Ovary (tissue), 9 donors: ENCODE results near the gene TAGLN2. TPM values are rescaled to one million over a fixed set of nuclear protein-coding genes. Genes with fewer than 3 reads are reported as not detected.

Experiments used
- DNase-seq, 5 donors: peaks; one replicate each; pipeline ENCODE4 v3.0.0-alpha.2; 2019 to 2020
- H3K27ac ChIP-seq, 2 donors: fragments of 200-600 bp; one replicate each; pipeline versions ENCODE4 v1.5.1 to v1.8.0; 2019 to 2022
- H3K27me3 ChIP-seq: fragments of 200-600 bp; one replicate; pipeline ENCODE4 v1.8.0; 2022
- H3K36me3 ChIP-seq: fragments of 200-600 bp; sonication (generic); one replicate; pipeline ENCODE4 v1.5.1; 2019
- H3K4me1 ChIP-seq: one replicate; pipeline ENCODE4 v1.8.1; 2013; ENCODE audit warnings: mild to moderate bottlenecking, moderate library complexity; ENCODE audit not compliant: insufficient read depth
- H3K4me3 ChIP-seq: fragments of 200-600 bp; sonication (generic); one replicate; pipeline ENCODE4 v1.5.1; 2017
- H3K9me3 ChIP-seq, 2 donors: fragments of 200-600 bp in 1 of 2; sonication (generic) in 1 of 2; one replicate each; pipeline versions ENCODE4 v1.5.1 to v1.8.1; 2013 to 2019; ENCODE audit warnings: mild to moderate bottlenecking in 1 of 2, moderate library complexity in 1 of 2
- CTCF ChIP-seq, 3 donors: fragments of 450-650 bp in 2 of 3; fragments of 200-600 bp in 1 of 3; IDR thresholded peaks; one replicate each; pipeline versions ENCODE4 v1.5.1 to v1.8.0; 2016 to 2022; ENCODE audit warnings: antibody characterized with exemption in 3 of 3, mild to moderate bottlenecking in 1 of 3
- EP300 ChIP-seq: sonication (generic); formaldehyde crosslinking; IDR thresholded peaks from one replicate; pipeline ENCODE4 v1.6.1; 2017; ENCODE audit warnings: antibody characterized with exemption
- POLR2A ChIP-seq: fragments of 450-650 bp; IDR thresholded peaks from one replicate; pipeline ENCODE4 v1.6.1; 2017; ENCODE audit warnings: antibody characterized with exemption, mild to moderate bottlenecking, moderate library complexity
- WGBS, 3 donors: extraction: QIAGEN DNeasy Blood & Tissue Kit in 1 of 3; methylation state at CpG; one replicate each; pipeline versions ENCODE4 v1.1.5 to v1.1.7; 2013 to 2017; 5-methylcytosine and 5-hydroxymethylcytosine counted together
- intact Hi-C, 4 donors: fragments of 100-400 bp; cut with DNase I; formaldehyde crosslinking; loops; one replicate each; pipeline versions ENCODE4 v1.11.0 to v1.15.1; 2022 to 2023
- polyA plus RNA-seq, 2 donors: library from polyadenylated mRNA; stranded (reverse); fragments of 200-250 nt in 1 of 2; fragments of 350-450 nt in 1 of 2; fragmentation: Illumina TruSeq in 1 of 2; extraction: RNeasy Lipid Tissue Mini Kit (QIAGEN cat#74804) in 1 of 2; gene quantifications; one replicate each; pipeline ENCODE4 v1.2.3, GENCODE V29; 2013 to 2014
- total RNA-seq, 7 donors: library from RNA; depleted of rRNA in 2 of 7; stranded (reverse); fragments of >200 nt in 2 of 7; fragmentation: NEBNext Ultra II Directional in 3 of 7; extraction: Animal tissue kit (Norgen Biotek cat#: 25700) in 3 of 7; gene quantifications; one replicate each; pipeline versions ENCODE4 v1.1.0 to v1.2.4, GENCODE V29; 2016 to 2023
- donor health status: DM: no; HTN: no; CAD: no; lungs with moderate emphysema.
- donor health status: DM: no; HTN: no; CAD: no.
- donor health status: Bipolar disorder and iron deficiency.
- donor health status: DM: yes; HTN: yes; CAD: no.
- donor health status: DM: no; HTN: no; CAD: no.
- donor health status: DM: yes; HTN: yes; CAD: no.

The TAGLN2 gene
- total and polyA plus RNA-seq, 9 donors: 81.8 to 266 (median 174) TPM

- 92 to 96% (median 95%) methylated on average over 3 of the region's 3 CpGs for WGBS, 3 donors
- Histone ChIP-seq H3K4me3 (no peak overlapping the region), H3K36me3 (no peaks in the 10 kb centered on the region), H3K27ac (no peak overlapping the region), H3K4me1 (no peaks in the 10 kb centered on the region), H3K27me3 (no peaks in the 10 kb centered on the region), H3K9me3 (no peaks in the 10 kb centered on the region)
- TF ChIP-seq CTCF (IDR thresholded peaks at IDR 0.05): no peak
- no peak for TF ChIP-seq EP300
- no peak for TF ChIP-seq POLR2A
- intact Hi-C loops: no loop called here
- DNase-seq: no peak
Observed at GRCh38 chr1:159880430-159880829, 44.9 kb downstream of the TAGLN2 start.

- TF ChIP-seq EP300 (no peak), POLR2A (no peak), CTCF (IDR thresholded peaks at IDR 0.05) (no peak)
- Histone ChIP-seq H3K4me3 (no peak overlapping the region), H3K4me1 (no peaks in the 10 kb centered on the region), H3K27me3 (no peaks in the 10 kb centered on the region), H3K9me3 (no peaks in the 10 kb centered on the region), H3K36me3 (no peaks in the 10 kb centered on the region), H3K27ac (no peak overlapping the region)
- 84 to 89% (median 88%) methylated on average over 4 of the region's 4 CpGs for WGBS, 3 donors
- intact Hi-C loops: no loop called here
- DNase-seq: no peak
Observed at GRCh38 chr1:159879977-159880376, 45.3 kb downstream of the TAGLN2 start.

GRCh38 chr1:159879136-159879535 is 46.2 kb downstream of the TAGLN2 start:
- no peak for TF ChIP-seq POLR2A
- no peak for TF ChIP-seq CTCF (IDR thresholded peaks at IDR 0.05)
- no peak for TF ChIP-seq EP300
- Histone ChIP-seq H3K4me1 (no peaks in the 10 kb centered on the region), H3K27me3 (no peaks in the 10 kb centered on the region), H3K36me3 (no peaks in the 10 kb centered on the region), H3K4me3 (no peak overlapping the region), H3K9me3 (no peaks in the 10 kb centered on the region), H3K27ac (no peak overlapping the region)
- intact Hi-C loops: no loop called here
- 71 to 79% (median 72%) methylated on average over 3 of the region's 3 CpGs for WGBS, 3 donors
- DNase-seq: no peak

- intact Hi-C loops: no loop called here
- TF ChIP-seq EP300: no peak
- no peak for TF ChIP-seq POLR2A
- no peak for TF ChIP-seq CTCF (IDR thresholded peaks at IDR 0.05)
- 90 to 96% (median 94%) methylated on average over 6 of the region's 6 CpGs for WGBS, 3 donors
- Histone ChIP-seq H3K9me3 (no peaks in the 10 kb centered on the region), H3K27ac (no peak overlapping the region), H3K4me1 (no peaks in the 10 kb centered on the region), H3K36me3 (no peaks in the 10 kb centered on the region), H3K27me3 (no peaks in the 10 kb centered on the region), H3K4me3 (no peak overlapping the region)
- DNase-seq: no peak
Observed at GRCh38 chr1:159877695-159878444, 47.4 kb downstream of the TAGLN2 start.
